Peyer's patch (tissue), 4 donors: ENCODE results near the gene SAPCD2.

ENCODE experiments used
- CTCF ChIP-seq, 6 experiments: fragments of 450-650 bp in 4 of 6; fragments of 200-600 bp in 2 of 6; sonication (generic) in 1 of 6; IDR thresholded peaks; one replicate each; pipeline ENCODE4 v1.5.1; 2017 to 2019; ENCODE audit warnings: antibody characterized with exemption in 6 of 6, mild to moderate bottlenecking in 3 of 6, moderate library complexity in 1 of 6
- POLR2A ChIP-seq, 2 donors: fragments of 450-650 bp; IDR thresholded peaks; one replicate each; pipeline ENCODE4 v1.5.1; 2017; ENCODE audit warnings: antibody characterized with exemption in 2 of 2, mild to moderate bottlenecking in 2 of 2, moderate library complexity in 2 of 2

- no peak for TF ChIP-seq CTCF (IDR thresholded peaks at IDR 0.05)
- no peak for TF ChIP-seq POLR2A (IDR thresholded peaks at IDR 0.05)
These were observed 27.3 kb downstream of the SAPCD2 start for GRCh38 chr9:137042751-137043727.
